NCI-H128 (cell line): ENCODE data around the gene EIF4B.
"Not testable (repeated sequence)": the region's sequence is repeated elsewhere in the genome, so short reads cannot be mapped to it uniquely, and the experiment has no call there.

Experiments
- DNase-seq: peaks from one replicate; lab custom pipeline; 2025; ENCODE audit not compliant: unreplicated experiment; lab: John Stamatoyannopoulos, UW

Gene EIF4B

GRCh38 chr12:53005986-53006809, at the start of gene EIF4B:
EIF4B (plus strand) TSS chr12:53006456; CDS start chr12:53006484, 28 bp downstream.
- peak; percentile 97 for DNase-seq

- peak; percentile 17 for DNase-seq
Measured at GRCh38 chr12:52956987-52957386, 49.3 kb upstream of the EIF4B start.

- DNase-seq = no peak
Measured at GRCh38 chr12:52964556-52965336, 41.5 kb upstream of the EIF4B start.

- no peak for DNase-seq
Measured at GRCh38 chr12:52965337-52965731, 40.9 kb upstream of the EIF4B start.

- DNase-seq = no peak
Measured at GRCh38 chr12:52969166-52969795, 37.0 kb upstream of the EIF4B start.

- no peak for DNase-seq
Measured at GRCh38 chr12:52969828-52970569, 36.3 kb upstream of the EIF4B start.

GRCh38 chr12:52971679-52972329, 34.5 kb upstream of the EIF4B start:
- no peak for DNase-seq

- DNase-seq = no peak
Measured at GRCh38 chr12:52975204-52975603, 31.1 kb upstream of the EIF4B start.

GRCh38 chr12:52975820-52976573, 30.3 kb upstream of the EIF4B start:
- DNase-seq = no peak

GRCh38 chr12:52976574-52977071, 29.6 kb upstream of the EIF4B start:
- no peak for DNase-seq

GRCh38 chr12:52977170-52977569, 29.1 kb upstream of the EIF4B start:
- DNase-seq = no peak

GRCh38 chr12:52980096-52980649, 26.1 kb upstream of the EIF4B start:
- DNase-seq = no peak

- DNase-seq = peak; percentile 92
Measured at GRCh38 chr12:52980650-52981423, 25.4 kb upstream of the EIF4B start.

- no peak for DNase-seq
Measured at GRCh38 chr12:52984136-52984535, 22.1 kb upstream of the EIF4B start.

GRCh38 chr12:52988898-52989297, 17.4 kb upstream of the EIF4B start:
- no peak for DNase-seq

- no peak for DNase-seq
Measured at GRCh38 chr12:52990206-52990605, 16.1 kb upstream of the EIF4B start.

GRCh38 chr12:52992240-52992639, 14.0 kb upstream of the EIF4B start:
- DNase-seq = not testable (repeated sequence)

- no peak for DNase-seq
Measured at GRCh38 chr12:52992699-52993557, 13.3 kb upstream of the EIF4B start.
